Right atrium auricular region (tissue), 2 donors: ENCODE data around the gene NUP107. TPM values are rescaled to one million over a fixed set of nuclear protein-coding genes. Genes with fewer than 3 reads are reported as not detected.
A peak's percentile ranks its signal among the peaks of the same experiment; 100 is the strongest.
"Not testable (repeated sequence)": the region's sequence is repeated elsewhere in the genome, so short reads cannot be mapped to it uniquely, and the experiment has no call there.

Experiments used
- DNase-seq: peaks from one replicate; pipeline ENCODE4 v3.0.0-alpha.2; 2019; ENCODE audit warnings: low spot score
- H3K27ac ChIP-seq, 2 donors: fragments of 200-600 bp; sonication (generic); 1 replicate in 1 of 2; 2 replicates in 1 of 2; pipeline ENCODE4 v1.5.1; 2016 to 2019
- H3K27me3 ChIP-seq, 2 donors: fragments of 200-600 bp; sonication (generic); one replicate each; pipeline versions ENCODE4 v1.5.1 to v1.6.0; 2017 to 2019
- H3K36me3 ChIP-seq: fragments of 200-600 bp; sonication (generic); one replicate; pipeline ENCODE4 v1.5.1; 2016
- H3K4me1 ChIP-seq, 2 donors: fragments of 200-600 bp; sonication (generic); one replicate each; pipeline versions ENCODE4 v1.5.1 to v1.6.0; 2017 to 2019
- H3K4me3 ChIP-seq, 2 donors: fragments of 200-600 bp; sonication (generic); 1 replicate in 1 of 2; 2 replicates in 1 of 2; pipeline ENCODE4 v1.5.1; 2017 to 2019; ENCODE audit warnings: mild to moderate bottlenecking in 1 of 2, moderate library complexity in 1 of 2
- H3K9me3 ChIP-seq, 2 donors: fragments of 200-600 bp; sonication (generic); one replicate each; pipeline ENCODE4 v1.5.1; 2019
- total RNA-seq, 2 donors: library from RNA; depleted of rRNA; stranded (reverse); fragments of >200 nt; gene quantifications; one replicate each; pipeline ENCODE4 v1.1.0, GENCODE V29; 2016
- TF ChIP-seq, protein P1 (sequence below), 2 donors: fragments of 200-600 bp; sonication (generic); IDR thresholded peaks; one replicate each; pipeline ENCODE4 v1.5.1; 2019; ENCODE audit warnings: antibody characterized with exemption in 2 of 2

The NUP107 gene
- total RNA-seq = 10 to 100 TPM; 12.6 to 14.9 TPM

DNA sequence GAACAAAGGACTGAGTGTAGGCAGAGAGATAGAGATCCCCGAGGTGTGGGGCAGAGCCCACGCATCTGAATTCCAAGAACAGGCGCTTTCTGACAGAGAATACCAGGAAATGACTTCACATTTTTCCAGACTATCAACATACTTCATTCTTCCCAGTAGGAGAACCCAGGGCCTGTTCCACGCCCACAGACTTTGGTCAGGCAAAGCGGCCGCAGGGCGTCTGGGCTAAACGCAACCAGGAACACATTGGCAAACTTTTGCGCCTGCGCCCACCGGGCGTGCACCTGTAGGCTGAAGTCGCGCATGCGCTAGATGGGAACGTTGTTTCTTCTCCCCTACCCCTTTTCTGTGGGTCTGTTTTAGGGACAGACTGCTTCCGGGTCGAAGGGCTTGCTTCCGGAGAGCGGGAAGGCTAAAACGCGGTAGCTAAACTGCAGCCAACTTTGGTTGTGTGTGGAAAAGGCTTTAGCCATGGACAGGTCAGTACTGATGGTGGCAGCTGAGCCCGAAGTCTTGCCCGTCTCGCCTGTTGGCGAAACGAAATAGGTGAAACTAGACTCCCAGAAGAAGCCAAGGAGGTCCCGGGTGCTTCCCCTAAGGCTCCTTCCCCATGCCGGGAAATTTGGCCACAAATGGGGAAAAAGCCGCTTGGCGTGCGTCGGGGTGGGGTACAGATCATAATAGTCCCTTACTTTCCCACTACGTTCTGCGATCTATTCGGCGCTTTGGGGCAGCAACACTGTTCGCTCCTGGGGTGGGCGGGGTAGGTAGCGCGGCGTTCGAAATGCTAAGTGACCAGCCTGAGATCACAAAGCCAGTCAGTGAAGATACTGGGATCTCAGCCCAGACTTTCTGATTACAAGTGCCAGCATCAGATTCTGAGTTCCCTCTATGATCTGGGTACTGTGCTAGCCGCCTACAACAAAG is at the start of gene NUP107:
Gene NUP107, plus strand, starts transcription at position 384 of the 927 bp plus-strand sequence. Its CDS starts 88 bp downstream, at position 472.
- Histone ChIP-seq H3K27ac (peak within 1 kb of the TSS; percentile 71 to 74), H3K9me3 (no peaks in the 10 kb centered on the region), H3K27me3 (no peaks in the 10 kb centered on the region), H3K4me1 (peaks cover 0 to 19% of the 10 kb centered on the region in 2 donors), H3K4me3 (peak within 1 kb of the TSS; percentile 68 to 86), H3K36me3 (peaks cover 18% of the 10 kb centered on the region)
- peak; percentile 99 for DNase-seq
- TF ChIP-seq, protein P1, sequence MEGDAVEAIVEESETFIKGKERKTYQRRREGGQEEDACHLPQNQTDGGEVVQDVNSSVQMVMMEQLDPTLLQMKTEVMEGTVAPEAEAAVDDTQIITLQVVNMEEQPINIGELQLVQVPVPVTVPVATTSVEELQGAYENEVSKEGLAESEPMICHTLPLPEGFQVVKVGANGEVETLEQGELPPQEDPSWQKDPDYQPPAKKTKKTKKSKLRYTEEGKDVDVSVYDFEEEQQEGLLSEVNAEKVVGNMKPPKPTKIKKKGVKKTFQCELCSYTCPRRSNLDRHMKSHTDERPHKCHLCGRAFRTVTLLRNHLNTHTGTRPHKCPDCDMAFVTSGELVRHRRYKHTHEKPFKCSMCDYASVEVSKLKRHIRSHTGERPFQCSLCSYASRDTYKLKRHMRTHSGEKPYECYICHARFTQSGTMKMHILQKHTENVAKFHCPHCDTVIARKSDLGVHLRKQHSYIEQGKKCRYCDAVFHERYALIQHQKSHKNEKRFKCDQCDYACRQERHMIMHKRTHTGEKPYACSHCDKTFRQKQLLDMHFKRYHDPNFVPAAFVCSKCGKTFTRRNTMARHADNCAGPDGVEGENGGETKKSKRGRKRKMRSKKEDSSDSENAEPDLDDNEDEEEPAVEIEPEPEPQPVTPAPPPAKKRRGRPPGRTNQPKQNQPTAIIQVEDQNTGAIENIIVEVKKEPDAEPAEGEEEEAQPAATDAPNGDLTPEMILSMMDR (IDR thresholded peaks at IDR 0.05) = peak in 1 of 2 donors; percentile 25

DNA sequence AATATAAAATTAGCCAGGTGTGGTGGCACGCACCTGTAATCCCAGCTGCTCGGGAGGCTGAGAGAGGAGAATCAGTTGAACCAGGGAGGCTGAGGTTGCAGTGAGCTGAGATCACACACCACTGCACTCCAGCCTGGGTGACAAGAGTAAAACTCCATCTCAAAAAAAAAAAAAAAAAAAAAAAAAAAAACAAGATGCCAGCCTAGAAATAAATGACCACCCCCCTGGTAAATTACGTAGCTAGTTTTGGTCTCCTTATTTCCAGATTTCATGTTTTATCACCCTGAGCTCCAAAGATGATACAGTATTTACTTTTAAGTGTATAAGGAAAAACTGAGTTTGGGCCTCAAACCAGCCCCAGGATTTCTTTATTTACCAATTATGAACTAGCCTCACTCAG is 49.3 kb upstream of the NUP107 start:
- not testable (repeated sequence) for H3K4me3 ChIP-seq, H3K9me3 ChIP-seq, DNase-seq, H3K27ac ChIP-seq, H3K27me3 ChIP-seq, H3K36me3 ChIP-seq
- peaks cover 0 to 55% of the 10 kb centered on the region in 2 donors for H3K4me1 ChIP-seq

DNA sequence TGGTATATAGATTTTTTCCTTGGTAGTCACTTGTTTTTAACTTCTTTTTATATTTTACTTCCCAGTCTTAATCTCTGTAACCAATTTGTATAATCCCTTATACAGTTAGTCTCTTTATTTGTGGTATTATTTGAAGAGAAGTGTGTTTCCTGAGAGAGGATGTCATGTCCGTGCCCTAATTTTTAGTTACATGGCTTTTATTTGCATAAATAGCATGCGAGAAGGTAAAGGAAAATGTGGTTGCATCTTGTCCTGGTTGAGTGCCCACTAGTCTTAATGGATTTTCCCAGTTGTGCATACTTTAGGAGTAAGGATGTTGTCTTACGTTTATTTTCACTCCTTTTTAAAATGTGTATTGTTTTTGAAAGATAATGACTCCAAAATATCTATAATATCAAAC is 48.6 kb upstream of the NUP107 start:
- DNase-seq = no peak
- H3K27ac ChIP-seq = no peak overlapping the region
- H3K27me3 ChIP-seq = no peaks in the 10 kb centered on the region
- no peak overlapping the region for H3K4me3 ChIP-seq
- TF ChIP-seq, protein P1 (IDR thresholded peaks at IDR 0.05) = no peak
- no peaks in the 10 kb centered on the region for H3K36me3 ChIP-seq
- H3K9me3 ChIP-seq = no peaks in the 10 kb centered on the region
- peaks cover 0 to 54% of the 10 kb centered on the region in 2 donors for H3K4me1 ChIP-seq

DNA sequence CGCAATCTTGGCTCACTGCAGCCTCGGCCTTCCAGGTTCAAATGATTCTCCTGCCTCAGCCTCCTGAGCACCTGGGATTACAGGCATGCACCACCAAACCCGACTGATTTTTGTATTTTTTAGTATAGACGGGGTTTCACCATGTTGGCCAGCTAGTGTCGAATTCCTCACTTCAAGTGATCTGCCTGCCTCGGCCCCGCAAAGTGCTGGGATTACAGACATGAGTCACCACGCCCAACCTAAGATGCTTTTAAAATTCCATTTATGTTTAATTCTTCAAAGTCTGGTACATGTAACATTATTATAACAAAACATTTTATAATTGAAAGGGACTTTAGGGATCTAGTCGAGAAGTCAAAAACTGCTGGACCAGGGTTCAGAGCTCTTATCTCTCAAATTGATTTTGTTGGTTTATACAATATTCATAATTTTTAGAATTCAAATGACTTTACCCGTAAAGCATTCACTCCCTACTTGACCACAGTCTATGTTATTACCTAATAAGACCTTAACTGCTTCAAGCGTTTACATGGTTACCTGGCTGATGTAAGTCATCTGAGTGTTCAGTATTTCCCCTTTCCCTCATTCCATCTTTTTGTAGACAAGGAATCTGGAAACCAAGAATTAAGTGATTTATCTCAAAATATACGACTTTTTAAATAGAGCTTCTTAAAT is 47.9 kb upstream of the NUP107 start:
- DNase-seq = no peak
- peaks cover 0 to 48% of the 10 kb centered on the region in 2 donors for H3K4me1 ChIP-seq

DNA sequence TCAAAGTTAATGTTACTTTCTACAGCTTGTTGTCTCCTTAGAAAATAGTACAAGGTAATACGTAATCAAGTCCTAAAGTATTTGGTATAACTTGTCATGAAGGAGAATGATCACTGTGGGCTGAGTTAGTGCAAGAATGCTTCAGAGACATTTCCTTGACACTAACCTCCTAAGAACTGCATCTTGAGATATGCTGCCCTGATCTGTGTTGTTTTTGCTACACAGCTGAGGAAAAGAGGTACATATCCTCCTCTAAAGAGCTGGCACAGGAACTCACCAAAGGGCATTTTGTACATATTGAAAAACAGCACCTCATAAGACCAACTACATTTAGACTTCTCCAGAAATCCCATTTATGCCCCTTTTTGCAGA is 47.4 kb upstream of the NUP107 start:
- Histone ChIP-seq H3K4me1 (peaks cover 0 to 43% of the 10 kb centered on the region in 2 donors), H3K36me3 (no peaks in the 10 kb centered on the region), H3K4me3 (no peak overlapping the region), H3K27ac (no peak overlapping the region), H3K27me3 (no peaks in the 10 kb centered on the region), H3K9me3 (no peaks in the 10 kb centered on the region)
- no peak for DNase-seq
- TF ChIP-seq, protein P1 (IDR thresholded peaks at IDR 0.05) = no peak

More for the DNA sequence above, 47.9 kb upstream of the NUP107 start:
- Histone ChIP-seq H3K36me3 (no peaks in the 10 kb centered on the region), H3K9me3 (no peaks in the 10 kb centered on the region), H3K27me3 (no peaks in the 10 kb centered on the region), H3K27ac (no peak overlapping the region), H3K4me3 (no peak overlapping the region)
- TF ChIP-seq, protein P1 (IDR thresholded peaks at IDR 0.05) = no peak

DNA sequence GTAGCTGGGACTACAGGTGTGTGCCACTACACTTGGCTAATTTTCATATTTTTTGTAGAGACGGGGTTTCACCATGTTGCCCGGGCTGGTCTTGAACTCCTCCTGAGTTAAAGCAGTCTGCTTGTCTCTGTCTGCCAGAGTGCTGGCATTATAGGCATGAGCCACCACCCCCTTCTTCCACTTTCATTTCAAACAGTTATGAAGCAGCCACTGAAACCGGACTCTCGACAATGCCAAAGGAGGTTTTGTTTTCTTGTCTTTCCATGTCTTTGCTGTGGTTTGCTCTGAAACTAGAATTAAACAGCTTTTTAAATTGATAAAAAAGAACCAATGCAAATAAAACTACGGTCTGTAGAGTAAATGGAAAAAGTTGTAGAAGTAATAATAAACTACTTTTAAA is 45.6 kb upstream of the NUP107 start:
- Histone ChIP-seq H3K4me1 (peaks cover 0 to 30% of the 10 kb centered on the region in 2 donors), H3K9me3 (no peaks in the 10 kb centered on the region), H3K36me3 (no peaks in the 10 kb centered on the region), H3K27ac (no peak overlapping the region), H3K27me3 (no peaks in the 10 kb centered on the region), H3K4me3 (no peak overlapping the region)
- TF ChIP-seq, protein P1 (IDR thresholded peaks at IDR 0.05) = no peak
- DNase-seq = no peak
